ENCODE measurements around the gene GPRC5D. TPM values are rescaled to one million over a fixed set of nuclear protein-coding genes. Genes with fewer than 3 reads are reported as not detected.
A peak's percentile ranks its signal among the peaks of the same experiment; 100 is the strongest.

Gene GPRC5D
- total RNA-seq, 4 donors from 2014 or later = not detected

GRCh38 chr12:12927211-12928079, 24.5 kb downstream of the GPRC5D start:
- no peak for TF ChIP-seq CTCF (IDR thresholded peaks at IDR 0.05)
- ATAC-seq (ENCODE audit: low FRiP score) (peak; percentile 70), DNase-seq (ENCODE audit: low spot score) (no peak)

- ATAC-seq (ENCODE audit: low FRiP score) (no peak), DNase-seq (ENCODE audit: low spot score) (no peak)
- TF ChIP-seq CTCF (IDR thresholded peaks at IDR 0.05) = no peak
These were observed 25.3 kb downstream of the GPRC5D start for GRCh38 chr12:12926571-12927071.

DNA sequence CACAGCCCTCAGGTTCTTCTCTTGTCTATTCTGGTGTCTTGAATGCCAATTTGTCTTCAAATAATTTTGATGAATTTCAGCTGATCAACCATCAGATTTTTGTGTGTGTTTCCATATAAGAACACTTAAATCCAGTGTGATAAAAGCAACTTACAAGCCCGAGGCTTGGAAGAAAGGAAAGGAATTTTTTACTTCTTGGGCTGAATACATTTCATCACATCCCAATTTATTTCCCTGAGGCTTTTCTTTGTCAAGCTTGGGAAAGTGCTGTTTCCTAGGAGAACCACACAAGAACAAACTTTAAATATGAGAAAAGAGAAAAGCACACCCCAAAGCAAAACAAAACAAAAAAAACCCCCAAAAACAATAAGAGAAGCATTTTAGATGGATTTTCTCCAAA, 26.6 kb downstream of the GPRC5D start:
- no peak for ATAC-seq (ENCODE audit: low FRiP score)
- no peak for DNase-seq (ENCODE audit: low spot score)
- no peak for TF ChIP-seq CTCF (IDR thresholded peaks at IDR 0.05)

GRCh38 chr12:12924169-12924568, 27.8 kb downstream of the GPRC5D start:
- TF ChIP-seq CTCF (IDR thresholded peaks at IDR 0.05) = no peak
- ATAC-seq (ENCODE audit: low FRiP score) (no peak), DNase-seq (ENCODE audit: low spot score) (no peak)

- DNase-seq (ENCODE audit: low spot score) (no peak), ATAC-seq (ENCODE audit: low FRiP score) (no peak)
- no peak for TF ChIP-seq CTCF (IDR thresholded peaks at IDR 0.05)
These were observed 29.0 kb downstream of the GPRC5D start for GRCh38 chr12:12922978-12923377.

DNA sequence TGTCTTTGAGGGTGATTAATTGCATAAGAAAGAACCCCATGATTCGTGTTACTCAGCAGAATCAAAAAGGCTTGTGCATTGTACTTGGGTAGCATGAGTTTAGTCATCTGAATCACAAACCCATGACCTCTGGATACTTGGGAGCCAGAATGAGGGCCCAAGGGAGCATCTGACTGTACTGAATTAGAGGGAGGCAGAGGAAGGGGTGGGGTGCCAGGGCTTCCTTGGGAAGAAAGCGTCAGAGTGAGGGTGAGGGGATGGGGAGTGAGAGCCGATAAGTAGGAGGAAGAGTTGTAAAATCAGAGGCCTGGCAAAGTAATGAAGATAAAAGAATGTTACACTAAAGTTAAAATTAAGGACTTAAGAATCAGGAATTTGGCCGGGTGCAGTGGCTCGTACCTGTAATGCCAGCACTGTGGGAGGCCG, 29.8 kb downstream of the GPRC5D start:
- ATAC-seq (ENCODE audit: low FRiP score) = peak; percentile 86
- DNase-seq (ENCODE audit: low spot score) = no peak
- TF ChIP-seq CTCF (IDR thresholded peaks at IDR 0.05) = no peak
